Choroid plexus epithelial cell (primary cell): ENCODE results near the gene SLCO3A1.
"Not testable (repeated sequence)": the region's sequence is repeated elsewhere in the genome, so short reads cannot be mapped to it uniquely, and the experiment has no call there.

Experiments used
- DNase-seq: peaks from one replicate; pipeline ENCODE4 v3.0.0-alpha.2; 2010; ENCODE audit warnings: low read depth
- H3K4me3 ChIP-seq: 2 replicates; pipeline ENCODE4 v1.5.1; 2011; ENCODE audit warnings: low read depth, mild to moderate bottlenecking, control low read depth, low read length, moderate library complexity
- TF ChIP-seq, protein P1 (sequence below): conservative IDR thresholded peaks from 2 replicates; pipeline ENCODE4 v1.5.1; 2011; ENCODE audit warnings: low read depth, mild to moderate bottlenecking, control low read depth, inconsistent platforms, low read length, moderate library complexity

The SLCO3A1 gene

DNA sequence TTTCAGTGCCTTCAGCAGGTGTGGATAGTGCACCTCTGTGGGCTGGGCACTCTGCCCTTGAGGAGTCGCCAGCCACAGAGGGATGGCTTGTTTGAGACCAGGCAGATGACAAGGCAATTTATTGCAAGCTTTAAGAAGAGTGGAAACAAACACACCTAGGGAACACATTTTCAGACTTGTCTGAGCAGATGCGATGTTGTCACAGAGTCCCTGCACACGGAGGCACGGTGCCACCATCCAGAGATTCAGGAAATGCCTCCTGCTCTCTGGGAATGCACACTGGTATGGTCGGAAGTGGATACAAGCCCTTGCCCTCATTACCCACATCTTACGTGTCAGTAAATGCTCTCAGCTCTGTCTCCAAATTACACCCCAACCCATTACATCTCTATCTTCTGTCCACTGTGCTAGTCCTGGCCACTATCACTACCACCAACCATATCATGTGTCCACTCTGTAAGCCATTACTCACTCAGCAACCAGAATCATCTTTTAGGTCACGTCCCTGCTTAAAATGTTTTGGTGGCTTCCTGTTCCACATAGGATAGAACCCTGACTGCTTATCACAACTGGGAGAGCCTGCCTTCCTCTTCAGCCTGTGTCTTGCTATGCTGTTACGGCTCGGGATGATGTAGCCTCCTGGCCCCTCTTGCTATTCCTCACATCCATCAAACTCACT, 196.9 kb downstream of the SLCO3A1 start:
- DNase-seq = no peak
- TF ChIP-seq, protein P1, sequence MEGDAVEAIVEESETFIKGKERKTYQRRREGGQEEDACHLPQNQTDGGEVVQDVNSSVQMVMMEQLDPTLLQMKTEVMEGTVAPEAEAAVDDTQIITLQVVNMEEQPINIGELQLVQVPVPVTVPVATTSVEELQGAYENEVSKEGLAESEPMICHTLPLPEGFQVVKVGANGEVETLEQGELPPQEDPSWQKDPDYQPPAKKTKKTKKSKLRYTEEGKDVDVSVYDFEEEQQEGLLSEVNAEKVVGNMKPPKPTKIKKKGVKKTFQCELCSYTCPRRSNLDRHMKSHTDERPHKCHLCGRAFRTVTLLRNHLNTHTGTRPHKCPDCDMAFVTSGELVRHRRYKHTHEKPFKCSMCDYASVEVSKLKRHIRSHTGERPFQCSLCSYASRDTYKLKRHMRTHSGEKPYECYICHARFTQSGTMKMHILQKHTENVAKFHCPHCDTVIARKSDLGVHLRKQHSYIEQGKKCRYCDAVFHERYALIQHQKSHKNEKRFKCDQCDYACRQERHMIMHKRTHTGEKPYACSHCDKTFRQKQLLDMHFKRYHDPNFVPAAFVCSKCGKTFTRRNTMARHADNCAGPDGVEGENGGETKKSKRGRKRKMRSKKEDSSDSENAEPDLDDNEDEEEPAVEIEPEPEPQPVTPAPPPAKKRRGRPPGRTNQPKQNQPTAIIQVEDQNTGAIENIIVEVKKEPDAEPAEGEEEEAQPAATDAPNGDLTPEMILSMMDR = no peak
- H3K4me3 ChIP-seq = no peak overlapping the region

DNA sequence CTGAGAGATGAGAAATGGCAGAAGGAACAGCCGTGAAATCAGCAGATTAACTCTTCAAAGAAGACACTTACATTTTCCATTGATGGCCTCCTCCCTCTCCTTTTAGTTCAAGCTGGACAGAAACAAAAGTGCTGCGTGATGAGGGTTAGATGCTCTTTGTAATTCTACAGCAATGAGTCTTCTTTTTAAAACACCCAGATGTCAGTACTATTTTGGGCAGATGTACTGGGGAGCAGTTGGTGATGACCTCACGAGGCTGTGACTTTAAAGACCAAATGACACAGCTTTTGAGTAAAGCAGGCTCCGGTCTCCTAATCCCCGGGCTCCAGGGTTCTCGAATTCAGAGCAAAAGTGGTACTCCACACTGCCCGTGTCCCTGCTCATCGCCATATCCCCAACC, 198.2 kb downstream of the SLCO3A1 start:
- no peak for DNase-seq
- no peak overlapping the region for H3K4me3 ChIP-seq
- TF ChIP-seq, protein P1 = no peak

DNA sequence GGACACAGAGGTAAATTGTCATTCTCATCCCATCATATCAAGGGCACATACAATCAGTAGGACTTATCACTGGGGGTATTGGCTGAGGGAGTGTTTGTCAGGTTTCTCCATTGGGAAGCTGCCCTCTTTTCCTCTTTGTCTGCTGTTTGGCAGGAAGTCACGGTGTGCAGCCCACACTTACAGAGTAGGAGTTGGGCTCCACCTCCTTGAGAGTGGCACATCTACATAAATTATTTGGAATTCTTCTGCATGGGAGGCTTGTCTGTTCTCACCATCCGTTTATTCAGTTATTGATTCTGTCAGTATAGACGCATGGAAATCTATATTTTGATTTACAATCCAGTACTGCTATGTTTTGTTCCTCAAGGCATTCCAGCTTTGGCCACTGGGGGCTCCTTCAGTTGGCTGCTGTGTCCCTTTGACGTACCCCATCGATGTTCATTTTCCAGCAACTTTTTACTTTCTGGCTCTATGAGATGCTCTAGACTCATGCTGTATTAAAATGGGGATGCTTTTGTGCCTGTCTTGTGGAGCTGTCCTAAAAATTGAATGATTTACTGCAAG, 200.3 kb downstream of the SLCO3A1 start:
- no peak for DNase-seq
- TF ChIP-seq, protein P1 = peak; percentile 20
- H3K4me3 ChIP-seq = no peak overlapping the region

DNA sequence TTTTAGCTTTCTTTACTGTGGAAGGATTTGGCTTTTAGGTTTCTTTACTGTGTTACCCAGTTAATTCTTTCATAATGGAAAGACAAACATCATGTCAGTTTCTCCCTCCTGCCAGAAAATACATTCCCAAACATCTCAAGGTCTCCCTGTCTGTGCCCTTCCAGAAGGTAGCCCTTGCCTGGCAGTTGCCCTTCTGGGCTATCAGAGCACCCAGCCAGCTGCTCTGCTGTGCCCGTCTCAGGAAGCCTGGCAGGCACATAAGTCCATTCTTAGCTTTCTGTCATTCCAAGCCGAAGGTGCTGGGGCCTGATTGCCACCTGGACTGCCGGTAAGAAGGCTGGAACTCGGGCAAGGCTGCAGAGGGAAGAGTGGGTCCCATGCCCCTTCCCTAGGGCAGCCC, 203.4 kb downstream of the SLCO3A1 start:
- no peak for DNase-seq
- TF ChIP-seq, protein P1 = no peak

DNA sequence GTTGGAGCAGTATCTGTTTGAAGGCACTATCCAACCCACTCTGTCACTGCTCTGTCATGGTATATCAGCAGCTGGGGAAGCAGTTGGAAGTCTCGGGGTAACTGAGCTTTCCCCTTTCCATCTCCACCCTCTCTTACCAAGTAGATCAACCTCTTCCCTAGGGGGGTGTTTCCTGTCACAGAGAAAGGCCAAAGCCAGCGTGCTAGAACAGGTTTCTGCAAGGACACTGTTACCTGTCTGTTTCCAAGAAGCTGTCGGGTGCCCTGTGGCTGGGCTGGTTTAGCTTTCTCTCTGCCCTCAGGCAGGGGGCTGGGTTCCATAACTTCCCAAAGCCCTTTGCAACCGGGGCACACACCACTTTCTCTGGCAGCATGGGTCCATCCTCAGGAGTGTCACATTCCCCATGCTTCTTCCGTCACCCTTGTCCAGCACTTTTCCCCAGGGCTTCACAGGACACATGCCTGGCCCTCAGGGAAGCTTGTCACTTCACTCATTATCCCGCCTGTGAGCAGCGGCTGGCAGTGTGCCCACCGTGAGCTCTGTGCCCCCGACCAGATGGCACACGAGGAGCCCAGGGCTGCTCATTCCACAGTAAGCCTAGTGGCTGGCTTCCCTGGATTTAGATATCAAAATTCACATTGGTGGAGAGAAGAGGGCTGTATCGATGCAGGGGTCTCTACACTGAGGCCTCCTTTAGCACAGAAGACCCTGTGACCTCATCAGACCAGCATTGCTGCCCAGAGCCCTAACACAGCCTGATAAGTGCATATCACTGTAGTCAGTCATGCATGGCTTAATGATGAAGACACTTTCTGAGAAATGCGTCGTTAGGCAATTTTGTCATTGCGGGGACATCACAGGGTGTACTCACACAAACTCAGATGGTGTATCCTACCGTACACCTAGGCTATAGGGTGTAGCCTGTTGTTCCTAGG, 205.8 kb downstream of the SLCO3A1 start:
- TF ChIP-seq, protein P1 = no peak
- DNase-seq = no peak
- no peak overlapping the region for H3K4me3 ChIP-seq

More for the DNA sequence above, 203.4 kb downstream of the SLCO3A1 start:
- H3K4me3 ChIP-seq = no peak overlapping the region

DNA sequence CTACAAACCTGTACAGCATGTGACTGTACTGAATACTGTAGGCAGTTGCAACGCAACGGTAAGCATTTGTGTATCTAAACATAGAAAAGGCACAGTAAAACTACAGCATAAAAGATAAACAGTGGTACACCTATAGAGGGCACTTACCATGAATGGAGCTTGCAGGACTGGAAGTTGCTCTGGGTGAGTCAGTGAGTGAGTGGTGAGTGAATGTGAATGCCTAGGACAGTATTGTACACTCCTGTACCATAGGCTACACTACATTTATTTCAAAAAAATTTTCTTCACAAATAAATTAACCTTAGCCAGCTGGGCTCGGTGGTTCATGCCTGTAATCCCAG, 206.4 kb downstream of the SLCO3A1 start:
- not testable (repeated sequence) for DNase-seq, H3K4me3 ChIP-seq

DNA sequence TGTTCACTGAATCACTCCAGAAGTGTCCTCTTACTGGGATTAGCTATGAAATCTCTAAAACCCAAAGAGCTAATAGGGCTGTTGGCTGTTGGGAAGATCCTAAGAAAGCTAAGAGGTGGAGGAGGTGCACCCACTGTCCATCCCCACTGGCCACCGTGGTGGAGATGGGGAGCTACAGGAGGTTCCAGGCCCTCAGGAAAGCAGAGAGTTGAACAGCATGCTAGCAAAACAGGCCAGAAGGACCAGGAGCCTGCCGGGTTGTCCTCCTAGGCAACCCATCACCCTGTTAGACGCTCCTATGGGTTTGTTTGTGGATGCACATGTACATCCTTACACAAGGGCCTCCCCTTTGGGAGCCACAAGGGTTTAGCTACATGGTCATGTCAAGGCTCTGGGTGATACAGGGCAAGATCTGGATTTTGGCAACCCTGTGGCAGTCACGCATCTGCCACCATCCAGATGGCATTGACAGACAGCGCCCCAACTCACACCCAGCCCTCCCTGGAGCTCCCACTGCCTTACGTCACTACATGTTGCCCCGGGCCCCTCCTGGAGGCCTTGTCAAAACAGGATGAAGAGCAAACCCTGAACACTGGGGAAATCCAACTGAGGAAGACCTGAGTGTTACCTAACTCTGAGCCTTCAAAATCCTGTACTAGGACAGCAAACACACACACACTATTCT, 208.1 kb downstream of the SLCO3A1 start:
- TF ChIP-seq, protein P1 = no peak
- no peak for DNase-seq
- H3K4me3 ChIP-seq = no peak overlapping the region
